ENCODE data around the gene PSMB1.

- no peak for TF ChIP-seq CREM (CRISPR knock-in tag; IDR thresholded peaks at IDR 0.05)
- no peak for TF ChIP-seq CTCF (IDR thresholded peaks at IDR 0.05)
- TF ChIP-seq JUN (CRISPR knock-in tag; IDR thresholded peaks at IDR 0.05), result no peak
- TF ChIP-seq NFYB (CRISPR knock-in tag; conservative IDR thresholded peaks at IDR 0.05; ENCODE audit: low read depth), result no peak
- TF ChIP-seq NR2C2 (CRISPR knock-in tag; IDR thresholded peaks at IDR 0.05), result no peak
- no peak for TF ChIP-seq MAX (CRISPR knock-in tag; IDR thresholded peaks at IDR 0.05)
- TF ChIP-seq TP53 (CRISPR knock-in tag; IDR thresholded peaks at IDR 0.05), result no peak
- TF ChIP-seq ZNF263 (CRISPR knock-in tag; IDR thresholded peaks at IDR 0.05; ENCODE audit: low read depth), result no peak
- TF ChIP-seq ATF3 (CRISPR knock-in tag; conservative IDR thresholded peaks at IDR 0.05), result no peak
- TF ChIP-seq ESRRA (CRISPR knock-in tag; IDR thresholded peaks at IDR 0.05; ENCODE audit: borderline replicate concordance), result no peak
- no peak for TF ChIP-seq NFE2L1 (CRISPR knock-in tag; IDR thresholded peaks at IDR 0.05)
- TF ChIP-seq HMGXB4 (CRISPR knock-in tag; IDR thresholded peaks at IDR 0.05), result no peak
- TF ChIP-seq USF2 (CRISPR knock-in tag; IDR thresholded peaks at IDR 0.05), result no peak
- no peak for TF ChIP-seq E2F5 (CRISPR knock-in tag; IDR thresholded peaks at IDR 0.05)
These were observed 10.9 kb downstream of the PSMB1 start for GRCh38 chr6:170542031-170542719.
